AG04449 (cell line): ENCODE measurements around the gene GALK1.
A peak's percentile ranks its signal among the peaks of the same experiment; 100 is the strongest.
"Not testable (repeated sequence)": the region's sequence is repeated elsewhere in the genome, so short reads cannot be mapped to it uniquely, and the experiment has no call there.

Source experiments
- CTCF ChIA-PET: fragments of 350-600 bp; formaldehyde crosslinking; extraction: SDS; loops from one replicate; lab custom pipeline; 2021; ENCODE audit warnings: antibody characterized with exemption; lab: Yijun Ruan, JAX
- POLR2A ChIA-PET: fragments of 400-600, 350-600 bp; formaldehyde crosslinking; extraction: SDS; loops from one replicate; lab custom pipeline; 2020; ENCODE audit warnings: antibody characterized with exemption, inconsistent platforms; lab: Yijun Ruan, JAX
- DNase-seq: peaks from one replicate; pipeline ENCODE4 v3.0.0-alpha.2; 2010; ENCODE audit warnings: low read depth, low spot score
- H3K4me3 ChIP-seq: 2 replicates; pipeline ENCODE4 v1.5.1; 2011; ENCODE audit warnings: low read depth, mild to moderate bottlenecking, control low read depth, low read length
- CTCF ChIP-seq: IDR thresholded peaks from one replicate; pipeline ENCODE4 v1.5.1; 2011; ENCODE audit warnings: mild to moderate bottlenecking, moderate library complexity, low read length, control low read depth, inconsistent platforms; ENCODE audit not compliant: insufficient read depth; ENCODE audit errors: missing control alignments

GALK1 gene

GRCh38 chr17:75764711-75765421, at the start of gene GALK1:
Gene GALK1 (minus strand): TSS chr17:75765192. CDS start chr17:75765136, 56 bp downstream.
- peak; percentile 77 for TF ChIP-seq CTCF
- H3K4me3 ChIP-seq = peak within 1 kb of the TSS; percentile 66
- DNase-seq = no peak
- ChIA-PET CTCF (interaction anchor here (0.6 to 23.0 kb wide), 24 partner anchors 8 to 140 kb away, joined by 3 to 1427 read pairs (median 4); partner anchors contain the start of genes SMIM5, TRIM47, TRIM65 and UNK), POLR2A (interaction anchor here (0.6 to 5.2 kb wide), 8 partner anchors 10 to 132 kb away, joined by 3 to 69 read pairs (median 4); partner anchors contain the start of gene TRIM65)

GRCh38 chr17:75814021-75814395, 49.0 kb upstream of the GALK1 start:
- no peak for DNase-seq
- ChIA-PET POLR2A (interaction anchor here (1.3 kb wide), 1 partner anchor 34 kb away, joined by 6 read pairs; no protein-coding TSS in a partner anchor), CTCF (interaction anchor here (1.5 to 7.5 kb wide), 4 partner anchors 10 to 31 kb away, joined by 3 to 87 read pairs (median 8); no protein-coding TSS in a partner anchor)

GRCh38 chr17:75813081-75814020, 48.4 kb upstream of the GALK1 start:
- no peak overlapping the region for H3K4me3 ChIP-seq
- CTCF ChIA-PET = interaction anchor here (1.5 to 7.5 kb wide), 3 partner anchors 10 to 30 kb away, joined by 3 to 87 read pairs (median 9); no protein-coding TSS in a partner anchor
- POLR2A ChIA-PET = no interaction called here
- no peak for DNase-seq
- TF ChIP-seq CTCF = no peak

More at GRCh38 chr17:75814021-75814395, 49.0 kb upstream of the GALK1 start:
- no peak for TF ChIP-seq CTCF
- H3K4me3 ChIP-seq = no peak overlapping the region

- POLR2A ChIA-PET = no interaction called here
- CTCF ChIA-PET = interaction anchor here (1.3 to 7.5 kb wide), 2 partner anchors 15 to 16 kb away, joined by 3 to 87 read pairs; no protein-coding TSS in a partner anchor
- no peak for TF ChIP-seq CTCF
- H3K4me3 ChIP-seq = no peak overlapping the region
- DNase-seq = no peak
Observed at GRCh38 chr17:75812096-75813013, 47.4 kb upstream of the GALK1 start.

- H3K4me3 ChIP-seq = no peak overlapping the region
- POLR2A ChIA-PET = interaction anchor here (0.6 kb wide), 1 partner anchor 31 kb away, joined by 3 read pairs; no protein-coding TSS in a partner anchor
Observed at GRCh38 chr17:75811174-75811573, 46.2 kb upstream of the GALK1 start.

GRCh38 chr17:75810756-75811155, 45.8 kb upstream of the GALK1 start:
- H3K4me3 ChIP-seq, DNase-seq, POLR2A ChIA-PET: not testable (repeated sequence)
- CTCF ChIA-PET = interaction anchor here (0.8 kb wide), 1 partner anchor 17 kb away, joined by 3 read pairs; no protein-coding TSS in a partner anchor

More at GRCh38 chr17:75811174-75811573, 46.2 kb upstream of the GALK1 start:
- DNase-seq = no peak
- CTCF ChIA-PET = interaction anchor here (0.8 to 1.3 kb wide), 2 partner anchors 16 to 17 kb away, joined by 3 read pairs; no protein-coding TSS in a partner anchor
- no peak for TF ChIP-seq CTCF
